Body of pancreas (tissue), 4 donors: ENCODE results near the gene SESTD1.

ENCODE experiments used
- CTCF ChIP-seq, 7 experiments: fragments of 450-650 bp in 4 of 7; fragments of 200-600 bp in 3 of 7; sonication (generic) in 3 of 7; IDR thresholded peaks; one replicate each; pipeline ENCODE4 v1.5.1; 2016 to 2019; ENCODE audit warnings: antibody characterized with exemption in 7 of 7
- POLR2A ChIP-seq, 3 donors: fragments of 450-650 bp; IDR thresholded peaks; one replicate each; pipeline ENCODE4 v1.6.1; 2016; ENCODE audit warnings: antibody characterized with exemption in 3 of 3, mild to moderate bottlenecking in 2 of 3

GRCh38 chr2:179307616-179308371, 43.2 kb upstream of the SESTD1 start:
- TF ChIP-seq CTCF (IDR thresholded peaks at IDR 0.05), result no peak
- no peak for TF ChIP-seq POLR2A (IDR thresholded peaks at IDR 0.05)
